NCI-H128 (cell line): ENCODE results near the gene CLSTN2.
"Not testable (repeated sequence)": the region's sequence is repeated elsewhere in the genome, so short reads cannot be mapped to it uniquely, and the experiment has no call there.

Experiments used
- DNase-seq: peaks from one replicate; lab custom pipeline; 2025; ENCODE audit not compliant: unreplicated experiment; lab: John Stamatoyannopoulos, UW

CLSTN2 gene

GRCh38 chr3:140403608-140404007 is 468.6 kb downstream of the CLSTN2 start:
- peak; percentile 24 for DNase-seq

GRCh38 chr3:140406655-140407054 is 471.7 kb downstream of the CLSTN2 start:
- no peak for DNase-seq

- no peak for DNase-seq
Measured at GRCh38 chr3:140408252-140408651, 473.3 kb downstream of the CLSTN2 start.

- DNase-seq: no peak
Measured at GRCh38 chr3:140416666-140417065, 481.7 kb downstream of the CLSTN2 start.

GRCh38 chr3:140420621-140421357 is 485.8 kb downstream of the CLSTN2 start:
- DNase-seq: no peak

- no peak for DNase-seq
Measured at GRCh38 chr3:140421884-140422283, 486.9 kb downstream of the CLSTN2 start.

- no peak for DNase-seq
Measured at GRCh38 chr3:140423146-140423545, 488.2 kb downstream of the CLSTN2 start.

- DNase-seq: not testable (repeated sequence)
Measured at GRCh38 chr3:140423574-140423973, 488.6 kb downstream of the CLSTN2 start.

- no peak for DNase-seq
Measured at GRCh38 chr3:140424211-140424610, 489.2 kb downstream of the CLSTN2 start.

- no peak for DNase-seq
Measured at GRCh38 chr3:140424726-140425125, 489.7 kb downstream of the CLSTN2 start.

- DNase-seq: no peak
Measured at GRCh38 chr3:140427786-140428185, 492.8 kb downstream of the CLSTN2 start.

- no peak for DNase-seq
Measured at GRCh38 chr3:140428380-140428779, 493.4 kb downstream of the CLSTN2 start.

GRCh38 chr3:140429791-140430190 is 494.8 kb downstream of the CLSTN2 start:
- DNase-seq: no peak

GRCh38 chr3:140430494-140430893 is 495.5 kb downstream of the CLSTN2 start:
- no peak for DNase-seq

- peak; percentile 64 for DNase-seq
Measured at GRCh38 chr3:140432229-140432669, 497.3 kb downstream of the CLSTN2 start.

- DNase-seq: no peak
Measured at GRCh38 chr3:140433431-140433830, 498.4 kb downstream of the CLSTN2 start.

- no peak for DNase-seq
Measured at GRCh38 chr3:140434261-140434905, 499.4 kb downstream of the CLSTN2 start.

GRCh38 chr3:140436421-140436820 is 501.4 kb downstream of the CLSTN2 start:
- DNase-seq: no peak

GRCh38 chr3:140438736-140439470 is 503.9 kb downstream of the CLSTN2 start:
- DNase-seq: no peak

- no peak for DNase-seq
Measured at GRCh38 chr3:140439527-140439926, 504.5 kb downstream of the CLSTN2 start.

GRCh38 chr3:140440446-140440845 is 505.5 kb downstream of the CLSTN2 start:
- no peak for DNase-seq

GRCh38 chr3:140441006-140441405 is 506.0 kb downstream of the CLSTN2 start:
- no peak for DNase-seq
